ENCODE data around the gene RNF135. TPM values are rescaled to one million over a fixed set of nuclear protein-coding genes. Genes with fewer than 3 reads are reported as not detected.

The RNF135 gene
- 5.1 and 5.2 TPM in 2 replicates for polyA plus RNA-seq (2013)

GRCh38 chr17:30970831-30971567, at the start of gene RNF135:
RNF135 (plus strand) TSS chr17:30971039; CDS start chr17:30971074, 35 bp downstream.
- peak within 1 kb of the TSS; percentile 90 for H2AFZ ChIP-seq (ENCODE audit: insufficient read depth, low read length, poor library complexity)
- peak within 1 kb of the TSS; percentile 92 for H2BK120ac ChIP-seq (ENCODE audit: insufficient read depth, low read length, poor library complexity)
- H4K12ac ChIP-seq (ENCODE audit: low read depth, low read length) = peak within 1 kb of the TSS; percentile 91
- H3K79me2 ChIP-seq (ENCODE audit: control insufficient read depth, insufficient read depth, low read length, poor library complexity) = peaks cover 2% of the 10 kb centered on the region
- peaks cover 0 to 3% of the 10 kb centered on the region in 2 experiments for H3K4me1 ChIP-seq (ENCODE audit: control insufficient read depth in 1 of 2, insufficient read depth in 2 of 2, low read length in 2 of 2)
- H3K18ac ChIP-seq (ENCODE audit: low read length) = peak within 1 kb of the TSS; percentile 95
- WGBS (ENCODE audit: extremely low coverage, insufficient coverage, insufficient read length) = no CpG with 5 or more reads among the region's 66 CpGs
- H3K4ac ChIP-seq (ENCODE audit: low read depth, low read length) = peak within 1 kb of the TSS; percentile 71
- peak within 1 kb of the TSS; percentile 92 for H3K14ac ChIP-seq (ENCODE audit: low read length)
- H2BK12ac ChIP-seq (ENCODE audit: low read length) = peak within 1 kb of the TSS; percentile 24
- no peaks in the 10 kb centered on the region for H3K9me3 ChIP-seq (ENCODE audit: insufficient read depth, low read depth, low read length)
- peak within 1 kb of the TSS; percentile 90 for H3K4me2 ChIP-seq (ENCODE audit: low read length)
- H3K4me3 ChIP-seq (ENCODE audit: low read depth, low read length) = peak within 1 kb of the TSS; percentile 86
- peak within 1 kb of the TSS; percentile 89 for H4K8ac ChIP-seq (ENCODE audit: low read depth, low read length)
- peak within 1 kb of the TSS; percentile 84 for H4K91ac ChIP-seq (ENCODE audit: low read depth, low read length)
- no peak within 1 kb of the TSS for H2AK5ac ChIP-seq (ENCODE audit: low read length)
- peaks cover 0 to 3% of the 10 kb centered on the region in 2 experiments for H3K36me3 ChIP-seq (ENCODE audit: control insufficient read depth in 1 of 2, insufficient read depth in 2 of 2, low read length in 2 of 2)
- H3K27ac ChIP-seq (ENCODE audit: low read depth, low read length) = peak within 1 kb of the TSS; percentile 92
- H3K27me3 ChIP-seq (ENCODE audit: insufficient read depth, low read length) = no peaks in the 10 kb centered on the region
- H3K23ac ChIP-seq (ENCODE audit: low read length) = no peak within 1 kb of the TSS
- H3K9ac ChIP-seq (ENCODE audit: low read length) = peak within 1 kb of the TSS; percentile 78
- DNase-seq = peak; percentile 87 to 88
- peak within 1 kb of the TSS; percentile 87 for H2BK5ac ChIP-seq (ENCODE audit: low read depth, low read length, poor library complexity)
- peaks cover 13% of the 10 kb centered on the region for H3K79me1 ChIP-seq (ENCODE audit: low read length)

GRCh38 chr17:30921544-30922196, 49.2 kb upstream of the RNF135 start, which contains the start of gene ADAP2:
ADAP2 (plus strand) TSS chr17:30921945; CDS start chr17:30922015, 70 bp downstream.
- no peak within 1 kb of the TSS for H3K23ac ChIP-seq (ENCODE audit: low read length)
- H3K9me3 ChIP-seq (ENCODE audit: insufficient read depth, low read depth, low read length) = peaks cover 2% of the 10 kb centered on the region
- peak; percentile 71 to 72 for DNase-seq
- H2BK12ac ChIP-seq (ENCODE audit: low read length) = no peak within 1 kb of the TSS
- H3K27ac ChIP-seq (ENCODE audit: low read depth, low read length) = no peak within 1 kb of the TSS
- no peak within 1 kb of the TSS for H2BK120ac ChIP-seq (ENCODE audit: insufficient read depth, low read length, poor library complexity)
- H4K12ac ChIP-seq (ENCODE audit: low read depth, low read length) = no peak within 1 kb of the TSS
- H3K4me3 ChIP-seq (ENCODE audit: low read depth, low read length) = peak within 1 kb of the TSS; percentile 62
- WGBS (ENCODE audit: extremely low coverage, insufficient coverage, insufficient read length) = no CpG with 5 or more reads among the region's 60 CpGs
- H4K91ac ChIP-seq (ENCODE audit: low read depth, low read length) = no peak within 1 kb of the TSS
- no peak within 1 kb of the TSS for H2BK5ac ChIP-seq (ENCODE audit: low read depth, low read length, poor library complexity)
- H3K18ac ChIP-seq (ENCODE audit: low read length) = no peak within 1 kb of the TSS
- H3K79me1 ChIP-seq (ENCODE audit: low read length) = no peaks in the 10 kb centered on the region
- H3K4me1 ChIP-seq (ENCODE audit: control insufficient read depth in 1 of 2, insufficient read depth in 2 of 2, low read length in 2 of 2) = peaks cover 7% of the 10 kb centered on the region in 2 experiments
- H3K4me2 ChIP-seq (ENCODE audit: low read length) = peak within 1 kb of the TSS; percentile 81
- H3K14ac ChIP-seq (ENCODE audit: low read length) = no peak within 1 kb of the TSS
- no peak within 1 kb of the TSS for H3K4ac ChIP-seq (ENCODE audit: low read depth, low read length)
- no peak within 1 kb of the TSS for H3K9ac ChIP-seq (ENCODE audit: low read length)
- no peak within 1 kb of the TSS for H2AK5ac ChIP-seq (ENCODE audit: low read length)
- H3K79me2 ChIP-seq (ENCODE audit: control insufficient read depth, insufficient read depth, low read length, poor library complexity) = no peaks in the 10 kb centered on the region
- H3K36me3 ChIP-seq (ENCODE audit: control insufficient read depth in 1 of 2, insufficient read depth in 2 of 2, low read length in 2 of 2) = no peaks in the 10 kb centered on the region
- no peak within 1 kb of the TSS for H4K8ac ChIP-seq (ENCODE audit: low read depth, low read length)
- H2AFZ ChIP-seq (ENCODE audit: insufficient read depth, low read length, poor library complexity) = peak within 1 kb of the TSS; percentile 87
- H3K27me3 ChIP-seq (ENCODE audit: insufficient read depth, low read length) = peaks cover 25% of the 10 kb centered on the region

- Histone ChIP-seq H2BK120ac (ENCODE audit: insufficient read depth, low read length, poor library complexity) (no peak overlapping the region), H3K36me3 (ENCODE audit: control insufficient read depth in 1 of 2, insufficient read depth in 2 of 2, low read length in 2 of 2) (no peaks in the 10 kb centered on the region), H3K27me3 (ENCODE audit: insufficient read depth, low read length) (peaks cover 25% of the 10 kb centered on the region), H3K18ac (ENCODE audit: low read length) (no peak overlapping the region), H2BK5ac (ENCODE audit: low read depth, low read length, poor library complexity) (no peak overlapping the region), H3K27ac (ENCODE audit: low read depth, low read length) (no peak overlapping the region), H3K4me1 (ENCODE audit: control insufficient read depth in 1 of 2, insufficient read depth in 2 of 2, low read length in 2 of 2) (peaks cover 7% of the 10 kb centered on the region in 2 experiments), H3K79me1 (ENCODE audit: low read length) (no peaks in the 10 kb centered on the region), H3K23ac (ENCODE audit: low read length) (no peak overlapping the region), H4K12ac (ENCODE audit: low read depth, low read length) (no peak overlapping the region), H4K8ac (ENCODE audit: low read depth, low read length) (no peak overlapping the region), H3K9ac (ENCODE audit: low read length) (no peak overlapping the region), H2AFZ (ENCODE audit: insufficient read depth, low read length, poor library complexity) (peak overlapping the region; percentile 87), H3K79me2 (ENCODE audit: control insufficient read depth, insufficient read depth, low read length, poor library complexity) (no peaks in the 10 kb centered on the region), H3K9me3 (ENCODE audit: insufficient read depth, low read depth, low read length) (peaks cover 2% of the 10 kb centered on the region), H2AK5ac (ENCODE audit: low read length) (no peak overlapping the region), H4K91ac (ENCODE audit: low read depth, low read length) (no peak overlapping the region), H2BK12ac (ENCODE audit: low read length) (no peak overlapping the region), H3K4ac (ENCODE audit: low read depth, low read length) (no peak overlapping the region), H3K14ac (ENCODE audit: low read length) (no peak overlapping the region), H3K4me3 (ENCODE audit: low read depth, low read length) (no peak overlapping the region), H3K4me2 (ENCODE audit: low read length) (peak overlapping the region; percentile 81)
- WGBS (ENCODE audit: extremely low coverage, insufficient coverage, insufficient read length) = no CpG with 5 or more reads among the region's 66 CpGs
- peak in 1 of 2 donors; percentile 17 for DNase-seq
Observed at GRCh38 chr17:30922235-30923030, 48.4 kb upstream of the RNF135 start.

- H3K14ac ChIP-seq (ENCODE audit: low read length) = no peak overlapping the region
- H2AK5ac ChIP-seq (ENCODE audit: low read length) = no peak overlapping the region
- H3K4ac ChIP-seq (ENCODE audit: low read depth, low read length) = no peak overlapping the region
- H3K23ac ChIP-seq (ENCODE audit: low read length) = no peak overlapping the region
- peaks cover 7% of the 10 kb centered on the region in 2 experiments for H3K4me1 ChIP-seq (ENCODE audit: control insufficient read depth in 1 of 2, insufficient read depth in 2 of 2, low read length in 2 of 2)
- WGBS (ENCODE audit: extremely low coverage, insufficient coverage, insufficient read length) = no CpG with 5 or more reads among the region's 2 CpGs
- no peak overlapping the region for H2BK12ac ChIP-seq (ENCODE audit: low read length)
- no peak overlapping the region for H4K8ac ChIP-seq (ENCODE audit: low read depth, low read length)
- no peak overlapping the region for H3K4me2 ChIP-seq (ENCODE audit: low read length)
- no peak overlapping the region for H2AFZ ChIP-seq (ENCODE audit: insufficient read depth, low read length, poor library complexity)
- no peak overlapping the region for H2BK120ac ChIP-seq (ENCODE audit: insufficient read depth, low read length, poor library complexity)
- no peaks in the 10 kb centered on the region for H3K36me3 ChIP-seq (ENCODE audit: control insufficient read depth in 1 of 2, insufficient read depth in 2 of 2, low read length in 2 of 2)
- no peak overlapping the region for H3K4me3 ChIP-seq (ENCODE audit: low read depth, low read length)
- no peak overlapping the region for H2BK5ac ChIP-seq (ENCODE audit: low read depth, low read length, poor library complexity)
- no peak overlapping the region for H4K91ac ChIP-seq (ENCODE audit: low read depth, low read length)
- H4K12ac ChIP-seq (ENCODE audit: low read depth, low read length) = no peak overlapping the region
- DNase-seq = peak in 1 of 2 donors; percentile 33
- no peak overlapping the region for H3K9ac ChIP-seq (ENCODE audit: low read length)
- H3K18ac ChIP-seq (ENCODE audit: low read length) = no peak overlapping the region
- no peaks in the 10 kb centered on the region for H3K79me2 ChIP-seq (ENCODE audit: control insufficient read depth, insufficient read depth, low read length, poor library complexity)
- H3K9me3 ChIP-seq (ENCODE audit: insufficient read depth, low read depth, low read length) = peaks cover 2% of the 10 kb centered on the region
- peaks cover 25% of the 10 kb centered on the region for H3K27me3 ChIP-seq (ENCODE audit: insufficient read depth, low read length)
- no peaks in the 10 kb centered on the region for H3K79me1 ChIP-seq (ENCODE audit: low read length)
- no peak overlapping the region for H3K27ac ChIP-seq (ENCODE audit: low read depth, low read length)
Observed at GRCh38 chr17:30924341-30924740, 46.5 kb upstream of the RNF135 start.

Measured in trophoblast cell (in vitro differentiated cells and primary cell).